IMR-90 (cell line): ENCODE data around the gene UBE2G1. TPM values are rescaled to one million over a fixed set of nuclear protein-coding genes. Genes with fewer than 3 reads are reported as not detected.

Experiments used
- ATAC-seq: fragments of 200-7000 bp; cut with Tn5 transposase; 2 replicates; pipeline ENCODE4 v1.9.1; 2020; ENCODE audit warnings: low read depth, mild to moderate bottlenecking, moderate library complexity
- BruUV-seq: library from RNA; stranded (reverse); fragments of 400-500 nt; replicated peaks from 2 replicates; lab custom pipeline; 2021; lab: Mats Ljungman, UMichigan
- CTCF ChIA-PET: fragments of 300-600 bp; formaldehyde crosslinking; extraction: SDS; loops from one replicate; lab custom pipeline; 2021; ENCODE audit warnings: antibody characterized with exemption; lab: Yijun Ruan, JAX
- POLR2A ChIA-PET: fragments of 300-600 bp; sonication (Branson Sonifier 250); formaldehyde crosslinking; loops from one replicate; lab custom pipeline; 2022; ENCODE audit warnings: antibody characterized with exemption; ENCODE audit not compliant: unreplicated experiment; lab: Charles Lee
- DNase-seq: peaks from one replicate; pipeline ENCODE4 v3.0.0; 2013
- H2AFZ ChIP-seq: replicated peaks from 2 replicates; pipeline ENCODE3; 2013; ENCODE audit warnings: low read length, mild to moderate bottlenecking; ENCODE audit not compliant: poor library complexity
- H2AK5ac ChIP-seq: 2 replicates; pipeline ENCODE4 v1.6.1; 2013; ENCODE audit warnings: low read depth, low read length, inconsistent platforms
- H2AK9ac ChIP-seq: replicated peaks from 2 replicates; pipeline ENCODE3; 2013; ENCODE audit warnings: mild to moderate bottlenecking, low read depth, low read length, moderate library complexity; ENCODE audit not compliant: poor library complexity
- H2BK120ac ChIP-seq: 2 replicates; pipeline ENCODE4 v1.6.1; 2013; ENCODE audit warnings: low read depth, low read length, inconsistent platforms
- H2BK15ac ChIP-seq: 3 replicates; pipeline ENCODE4 v1.6.1; 2013; ENCODE audit warnings: low read depth, low read length, inconsistent platforms
- H2BK20ac ChIP-seq: 2 replicates; pipeline ENCODE4 v1.6.1; 2013; ENCODE audit warnings: low read depth, mild to moderate bottlenecking, inconsistent platforms, low read length, moderate library complexity
- H2BK5ac ChIP-seq: 2 replicates; pipeline ENCODE4 v1.6.1; 2013; ENCODE audit warnings: mild to moderate bottlenecking, low read depth, low read length, inconsistent platforms; ENCODE audit not compliant: poor library complexity, severe bottlenecking
- H3K14ac ChIP-seq: replicated peaks from 2 replicates; pipeline ENCODE4 v1.6.1; 2013; ENCODE audit warnings: low read depth, low read length, inconsistent platforms
- H3K18ac ChIP-seq: 2 replicates; pipeline ENCODE4 v1.6.1; 2013; ENCODE audit warnings: low read depth, low read length, control low read depth
- H3K23ac ChIP-seq: 2 replicates; pipeline ENCODE4 v1.6.1; 2013; ENCODE audit warnings: low read depth, low read length, inconsistent platforms
- H3K27ac ChIP-seq: 2 replicates; pipeline ENCODE4 v1.5.1; 2013; ENCODE audit warnings: mild to moderate bottlenecking, control low read depth, low read length; ENCODE audit not compliant: insufficient read depth
- H3K27me3 ChIP-seq: 2 replicates; pipeline ENCODE4 v1.6.1; 2013; ENCODE audit warnings: low read length; ENCODE audit not compliant: control insufficient read depth, insufficient read depth
- H3K36me3 ChIP-seq: 2 replicates; pipeline ENCODE4 v1.6.1; 2013; ENCODE audit warnings: low read length, mixed read lengths; ENCODE audit not compliant: control insufficient read depth, insufficient read depth
- H3K4ac ChIP-seq: 2 replicates; pipeline ENCODE4 v1.6.1; 2013; ENCODE audit warnings: low read depth, low read length, inconsistent platforms
- H3K4me1 ChIP-seq: 2 replicates; pipeline ENCODE4 v1.6.1; 2013; ENCODE audit warnings: low read length, mixed read lengths; ENCODE audit not compliant: control insufficient read depth, insufficient read depth
- H3K4me2 ChIP-seq: 2 replicates; pipeline ENCODE4 v1.6.1; 2013; ENCODE audit warnings: low read depth, mild to moderate bottlenecking, control low read depth, low read length, moderate library complexity
- H3K4me3 ChIP-seq: 2 replicates; pipeline ENCODE4 v1.5.1; 2013; ENCODE audit warnings: low read depth, mild to moderate bottlenecking, control low read depth, low read length, moderate library complexity; ENCODE audit not compliant: insufficient read depth
- H3K56ac ChIP-seq: 2 replicates; pipeline ENCODE4 v1.6.1; 2013; ENCODE audit warnings: low read length, inconsistent platforms; ENCODE audit not compliant: insufficient read depth; ENCODE audit errors: extremely low read depth
- H3K79me1 ChIP-seq, 2 experiments: 2 replicates each; pipeline ENCODE4 v1.6.1; 2013; ENCODE audit warnings: low read length in 2 of 2, inconsistent platforms in 1 of 2, low read depth in 1 of 2
- H3K9ac ChIP-seq: 2 replicates; pipeline ENCODE4 v1.6.1; 2013; ENCODE audit warnings: low read depth, low read length, control low read depth
- H3K9me1 ChIP-seq: 2 replicates; pipeline ENCODE4 v1.6.1; 2013; ENCODE audit warnings: low read length, inconsistent platforms; ENCODE audit not compliant: insufficient read depth
- H3K9me3 ChIP-seq: 2 replicates; pipeline ENCODE4 v1.6.1; 2013; ENCODE audit warnings: low read length; ENCODE audit not compliant: control insufficient read depth, insufficient read depth
- H4K20me1 ChIP-seq: 2 replicates; pipeline ENCODE4 v1.6.1; 2013; ENCODE audit warnings: low read length, inconsistent platforms; ENCODE audit not compliant: insufficient read depth
- H4K5ac ChIP-seq: 2 replicates; pipeline ENCODE4 v1.6.1; 2013; ENCODE audit warnings: mild to moderate bottlenecking, low read depth, low read length, control low read depth
- H4K8ac ChIP-seq, 2 experiments: 2 replicates each; pipeline ENCODE4 v1.6.1; 2013; ENCODE audit warnings: low read depth in 2 of 2, low read length in 2 of 2, control low read depth in 1 of 2, inconsistent platforms in 1 of 2
- H4K91ac ChIP-seq: 2 replicates; pipeline ENCODE4 v1.6.1; 2013; ENCODE audit warnings: low read depth, low read length, inconsistent platforms; ENCODE audit not compliant: insufficient read depth
- BHLHE40 ChIP-seq: fragments of 150-350 bp; IDR thresholded peaks from 2 replicates; pipeline ENCODE4 v1.6.1; 2016; ENCODE audit warnings: mild to moderate bottlenecking, low read depth, low read length
- CEBPB ChIP-seq: IDR thresholded peaks from 2 replicates; pipeline ENCODE4 v1.6.1; 2012; ENCODE audit warnings: low read depth, low read length, improper control_type of control experiment
- CHD1 ChIP-seq: IDR thresholded peaks from 2 replicates; pipeline ENCODE4 v1.6.1; 2012; ENCODE audit warnings: low read depth, low read length, improper control_type of control experiment
- CTCF ChIP-seq: conservative IDR thresholded peaks from 2 replicates; pipeline ENCODE4 v1.5.1; 2012; ENCODE audit warnings: mild to moderate bottlenecking, low read depth, low read length, improper control_type of control experiment
- ELK1 ChIP-seq: fragments of 150-350 bp; IDR thresholded peaks from 2 replicates; pipeline ENCODE4 v1.6.1; 2016; ENCODE audit warnings: low read depth, mild to moderate bottlenecking, low read length, moderate library complexity, borderline replicate concordance
- MAFK ChIP-seq: IDR thresholded peaks from 2 replicates; pipeline ENCODE4 v1.6.1; 2012; ENCODE audit warnings: low read depth, low read length, improper control_type of control experiment
- MXI1 ChIP-seq: IDR thresholded peaks from 2 replicates; pipeline ENCODE4 v1.6.1; 2012; ENCODE audit warnings: low read depth, mild to moderate bottlenecking, low read length, moderate library complexity, borderline replicate concordance
- NFE2L2 ChIP-seq: fragments of 150-350 bp; IDR thresholded peaks from 2 replicates; pipeline ENCODE4 v1.6.1; 2016; ENCODE audit warnings: low read depth, mild to moderate bottlenecking, low read length
- POLR2A ChIP-seq: IDR thresholded peaks from 2 replicates; pipeline ENCODE4 v1.6.1; 2012; ENCODE audit warnings: mild to moderate bottlenecking, low read depth, low read length
- RAD21 ChIP-seq: IDR thresholded peaks from 2 replicates; pipeline ENCODE4 v1.6.1; 2012; ENCODE audit warnings: low read length, improper control_type of control experiment
- RCOR1 ChIP-seq: IDR thresholded peaks from 2 replicates; pipeline ENCODE4 v1.6.1; 2012; ENCODE audit warnings: mild to moderate bottlenecking, low read length, improper control_type of control experiment; ENCODE audit not compliant: insufficient replicate concordance
- RFX5 ChIP-seq: IDR thresholded peaks from 2 replicates; pipeline ENCODE4 v1.8.0; 2012; ENCODE audit warnings: low read depth, mild to moderate bottlenecking, low read length, moderate library complexity
- SMC3 ChIP-seq: fragments of 150-350 bp; IDR thresholded peaks from 2 replicates; pipeline ENCODE4 v1.6.1; 2016; ENCODE audit warnings: low read depth, mild to moderate bottlenecking, antibody characterized with exemption, low read length, moderate library complexity
- USF2 ChIP-seq: fragments of 150-350 bp; IDR thresholded peaks from 2 replicates; pipeline ENCODE4 v1.6.1; 2017; ENCODE audit warnings: mild to moderate bottlenecking, antibody characterized with exemption, low read length, low read depth
- WGBS, 2 experiments: methylation state at CpG; one replicate each; pipeline versions ENCODE4 v1.1.5 to v1.1.7; 2013; ENCODE audit warnings: missing lambda C conversion rate in 2 of 2; ENCODE audit not compliant: insufficient read length in 1 of 2; ENCODE audit errors: extremely low coverage in 2 of 2; 5-methylcytosine and 5-hydroxymethylcytosine counted together
- dilution Hi-C: fragments of 300-500 bp; cut with HindIII; formaldehyde crosslinking; loops from one replicate; pipeline ENCODE4 v1.14.3; 2018; ENCODE audit warnings: low sequenced_read_pairs; ENCODE audit not compliant: unreplicated experiment
- in situ Hi-C: fragments of 300-500 bp; cut with MboI; formaldehyde crosslinking; loops from 3 replicates; pipeline ENCODE4 v1.14.3; 2019; ENCODE audit warnings: low sequenced_read_pairs, inconsistent platforms, mixed read lengths
- intact Hi-C: fragments of 100-400 bp; cut with micrococcal nuclease; formaldehyde crosslinking; loops from 2 replicates; pipeline ENCODE4 v1.10.0; 2022
- polyA plus RNA-seq, 3 experiments: library from polyadenylated mRNA; depleted of rRNA; stranded (reverse); fragments of >200 nt; gene quantifications; 2 replicates each; pipeline ENCODE4 v1.2.3, GENCODE V29; 2012; ENCODE audit warnings: low replicate concordance in 1 of 3
- total RNA-seq: library from RNA; depleted of rRNA; stranded (reverse); fragments of >200 nt; gene quantifications from 2 replicates; pipeline ENCODE4 v1.2.3, GENCODE V29; 2012

Gene UBE2G1
- total and polyA plus RNA-seq, 2 of the 4 experiments (the other 2 are of a cell fraction), result 26.3 to 26.6 TPM

GRCh38 chr17:4395111-4395478 is 28.6 kb upstream of the UBE2G1 start:
- H4K8ac ChIP-seq, result no peak overlapping the region
- no peak overlapping the region for H4K91ac ChIP-seq
- CTCF ChIA-PET, result no interaction called here
- no peak overlapping the region for H3K4me2 ChIP-seq
- H3K23ac ChIP-seq, result no peak overlapping the region
- no peaks in the 10 kb centered on the region for H3K79me1 ChIP-seq
- no peak for DNase-seq
- no peaks in the 10 kb centered on the region for H3K9me1 ChIP-seq
- no peak overlapping the region for H3K56ac ChIP-seq
- H3K36me3 ChIP-seq, result no peaks in the 10 kb centered on the region
- no peak overlapping the region for H4K5ac ChIP-seq
- H3K4me3 ChIP-seq, result no peak overlapping the region
- dilution Hi-C loops, result no loop called here
- H2AFZ ChIP-seq, result no peak overlapping the region
- BruUV-seq, result no TSS peak
- in situ Hi-C loops, result no loop called here
- intact Hi-C loops, result no loop called here
- no peak overlapping the region for H2BK20ac ChIP-seq
- no CpG with 5 or more reads among the region's 3 CpGs for WGBS, 2 experiments
- H3K9me3 ChIP-seq, result no peaks in the 10 kb centered on the region
- no peak overlapping the region for H2AK9ac ChIP-seq
- H3K9ac ChIP-seq, result no peak overlapping the region
- peaks cover 4% of the 10 kb centered on the region; the same call in 1 of the 2 replicates for H3K27me3 ChIP-seq
- ATAC-seq, result no peak
- H2BK5ac ChIP-seq, result no peak overlapping the region
- no peaks in the 10 kb centered on the region for H3K4me1 ChIP-seq
- no peak overlapping the region for H3K4ac ChIP-seq
- H3K27ac ChIP-seq, result no peak overlapping the region
- H3K18ac ChIP-seq, result no peak overlapping the region
- H2AK5ac ChIP-seq, result no peak overlapping the region
- H3K14ac ChIP-seq, result no peak overlapping the region
- H2BK15ac ChIP-seq, result no peak overlapping the region
- no peaks in the 10 kb centered on the region for H4K20me1 ChIP-seq
- POLR2A ChIA-PET, result no interaction called here
- H2BK120ac ChIP-seq, result no peak overlapping the region
- TF ChIP-seq BHLHE40 (no peak), CTCF (no peak), RAD21 (no peak), POLR2A (no peak), USF2 (no peak), SMC3 (no peak), RCOR1 (no peak), NFE2L2 (no peak), CEBPB (no peak), MXI1 (no peak), CHD1 (no peak), RFX5 (no peak), MAFK (no peak), ELK1 (no peak)
